Caco-2 (cell line): ENCODE data around the gene GGT7. TPM values are rescaled to one million over a fixed set of nuclear protein-coding genes. Genes with fewer than 3 reads are reported as not detected.
A peak's percentile ranks its signal among the peaks of the same experiment; 100 is the strongest.

ENCODE experiments used
- BruUV-seq: library from RNA; stranded (reverse); fragments of 400-500 nt; replicated peaks from 2 replicates; lab custom pipeline; 2021; lab: Mats Ljungman, UMichigan
- CTCF ChIA-PET: fragments of 300-600 bp; sonication (Branson Sonifier 250); formaldehyde crosslinking; loops from one replicate; lab custom pipeline; 2022; ENCODE audit warnings: antibody characterized with exemption; lab: Charles Lee
- POLR2A ChIA-PET: fragments of 300-600 bp; sonication (Branson Sonifier 250); formaldehyde crosslinking; loops from one replicate; lab custom pipeline; 2022; ENCODE audit warnings: antibody characterized with exemption; lab: Charles Lee
- DNase-seq, 2 experiments: peaks; one replicate each; pipeline versions ENCODE4 v3.0.0 to v3.0.0-alpha.2; 2020 to 2022
- H3K27me3 ChIP-seq: replicated peaks from 2 replicates; pipeline ENCODE4 v1.6.0; 2011; ENCODE audit warnings: low read length; ENCODE audit not compliant: control insufficient read depth, insufficient read depth
- H3K36me3 ChIP-seq: 2 replicates; pipeline ENCODE4 v1.5.1; 2011; ENCODE audit warnings: low read length; ENCODE audit not compliant: control insufficient read depth, insufficient read depth
- H3K4me1 ChIP-seq: fragments of 250-450 bp; sonication (Bioruptor Pico); 2 replicates; pipeline ENCODE4 v1.5.1; 2020; ENCODE audit warnings: mild to moderate bottlenecking
- H3K4me3 ChIP-seq: 2 replicates; pipeline ENCODE4 v1.5.1; 2011; ENCODE audit warnings: low read depth, mild to moderate bottlenecking, control low read depth, low read length
- H3K9me3 ChIP-seq: fragments of 250-450 bp; sonication (Bioruptor Pico); 2 replicates; pipeline ENCODE4 v1.5.1; 2020; ENCODE audit warnings: mild to moderate bottlenecking, moderate library complexity
- H3K27ac Mint-ChIP-seq: one replicate; pipeline ENCODE4 v1.8.0; 2022; ENCODE audit warnings: mixed read lengths; ENCODE audit not compliant: unreplicated experiment
- H3K27me3 Mint-ChIP-seq: one replicate; pipeline ENCODE4 v1.8.0; 2022; ENCODE audit warnings: mixed read lengths; ENCODE audit not compliant: insufficient read depth, unreplicated experiment
- H3K36me3 Mint-ChIP-seq: one replicate; pipeline ENCODE4 v1.8.0; 2022; ENCODE audit warnings: mild to moderate bottlenecking, mixed read lengths; ENCODE audit not compliant: insufficient read depth, unreplicated experiment
- H3K4me1 Mint-ChIP-seq: one replicate; pipeline ENCODE4 v1.8.0; 2022; ENCODE audit warnings: low read depth, mixed read lengths; ENCODE audit not compliant: unreplicated experiment
- H3K4me3 Mint-ChIP-seq: one replicate; pipeline ENCODE4 v1.8.0; 2022; ENCODE audit warnings: mild to moderate bottlenecking, moderate library complexity, mixed read lengths; ENCODE audit not compliant: unreplicated experiment
- H3K9me3 Mint-ChIP-seq: one replicate; pipeline ENCODE4 v1.8.0; 2022; ENCODE audit warnings: mixed read lengths; ENCODE audit not compliant: unreplicated experiment
- CTCF ChIP-seq, 2 experiments: fragments of 200-600 bp in 1 of 2; IDR thresholded peaks; 1 replicate in 1 of 2; 2 replicates in 1 of 2; pipeline versions ENCODE4 v1.5.1 to v1.8.0; 2011 to 2022; ENCODE audit warnings: antibody characterized with exemption in 1 of 2, control low read depth in 1 of 2, inconsistent platforms in 1 of 2, low read depth in 1 of 2, low read length in 1 of 2, mild to moderate bottlenecking in 1 of 2, moderate library complexity in 1 of 2; ENCODE audit not compliant: insufficient read depth in 1 of 2, severe bottlenecking in 1 of 2, unreplicated experiment in 1 of 2
- intact Hi-C: fragments of 100-400 bp; cut with micrococcal nuclease; formaldehyde crosslinking; loops from one replicate; pipeline ENCODE4 v1.10.0; 2022; ENCODE audit not compliant: unreplicated experiment
- total RNA-seq: library from RNA; stranded (reverse); gene quantifications from 2 replicates; pipeline ENCODE4 v1.2.3, GENCODE V29; 2022

Gene GGT7
- total RNA-seq, 1 experiment from 2014 or later, result 46.2 TPM

- peaks cover 5% of the 10 kb centered on the region for H3K27me3 Mint-ChIP-seq
- POLR2A ChIA-PET, result no interaction called here
These were observed 43.5 kb downstream of the GGT7 start for GRCh38 chr20:34829191-34829590.

GRCh38 chr20:34825530-34826362 lies 46.9 kb downstream of the GGT7 start, which contains the start of gene NCOA6:
Gene NCOA6, minus strand, starts transcription at chr20:34825651. Its CDS starts 43,296 bp downstream, at chr20:34782355.
- no peaks in the 10 kb centered on the region for H3K9me3 ChIP-seq
- peak within 1 kb of the TSS; percentile 97 for H3K4me3 ChIP-seq
- peak; percentile 92 to 94 for DNase-seq
- no peak for TF ChIP-seq CTCF (IDR thresholded peaks at IDR 0.05; ENCODE audit: insufficient read depth in 1 of 2, low read depth in 1 of 2, low read length in 1 of 2, severe bottlenecking in 1 of 2, unreplicated experiment in 1 of 2)
- no peaks in the 10 kb centered on the region for H3K27me3 ChIP-seq
- Mint-ChIP-seq H3K4me3 (peak within 1 kb of the TSS; percentile 92), H3K27me3 (no peaks in the 10 kb centered on the region), H3K9me3 (no peaks in the 10 kb centered on the region), H3K36me3 (peaks cover 34% of the 10 kb centered on the region), H3K4me1 (peaks cover 20% of the 10 kb centered on the region), H3K27ac (peak within 1 kb of the TSS; percentile 83)
- intact Hi-C loops, result no loop called here
- TSS peak; percentile 94 for BruUV-seq
- ChIA-PET CTCF (interaction anchor here (0.6 to 2.8 kb wide), 10 partner anchors 10 to 270 kb away, joined by 3 to 10 read pairs (median 5); partner anchors contain the start of genes ACSS2, GSS and MYH7B), POLR2A (interaction anchor here (0.5 to 1.8 kb wide), 8 partner anchors 39 to 1128 kb away, joined by 3 to 15 read pairs (median 4); partner anchors contain the start of genes ACSS2, CEP250, GSS and MYH7B)
- peaks cover 15% of the 10 kb centered on the region for H3K4me1 ChIP-seq
- no peaks in the 10 kb centered on the region; the same call in 1 of the 2 replicates for H3K36me3 ChIP-seq

More at GRCh38 chr20:34829191-34829590, 43.5 kb downstream of the GGT7 start:
- TF ChIP-seq CTCF (IDR thresholded peaks at IDR 0.05; ENCODE audit: insufficient read depth in 1 of 2, low read depth in 1 of 2, low read length in 1 of 2, severe bottlenecking in 1 of 2, unreplicated experiment in 1 of 2), result peak in 1 of 2 experiments; percentile 8
- intact Hi-C loops, result no loop called here
- Histone ChIP-seq H3K4me1 (peaks cover 2% of the 10 kb centered on the region; the same call in 1 of the 2 replicates), H3K4me3 (no peak overlapping the region), H3K9me3 (no peaks in the 10 kb centered on the region), H3K36me3 (no peaks in the 10 kb centered on the region), H3K27me3 (no peaks in the 10 kb centered on the region)
- no peak for DNase-seq
- Mint-ChIP-seq H3K4me3 (no peak overlapping the region), H3K4me1 (peaks cover 7% of the 10 kb centered on the region), H3K9me3 (no peaks in the 10 kb centered on the region), H3K27ac (no peak overlapping the region), H3K36me3 (peaks cover 13% of the 10 kb centered on the region)
- CTCF ChIA-PET, result no interaction called here
- BruUV-seq, result no TSS peak
